Measurements from ENCODE around the gene PHACTR3. TPM values are rescaled to one million over a fixed set of nuclear protein-coding genes. Genes with fewer than 3 reads are reported as not detected.

The PHACTR3 gene
- total and polyA plus RNA-seq, 2 experiments from 2014 or later, result 0.45 to 0.61 TPM

GRCh38 chr20:59754551-59754950, 150.2 kb downstream of the PHACTR3 start:
- no peaks in the 10 kb centered on the region for H3K9me2 ChIP-seq (ENCODE audit: insufficient read depth)
- H3K27me3 ChIP-seq (ENCODE audit: insufficient read depth), result peaks cover 13% of the 10 kb centered on the region; the same call in 1 of the 2 replicates
- Mint-ChIP-seq H3K4me3 (no peak overlapping the region), H3K27me3 (ENCODE audit: insufficient read depth, low read depth, poor library complexity) (peaks cover 12% of the 10 kb centered on the region), H3K27ac (no peak overlapping the region), H3K9me3 (no peaks in the 10 kb centered on the region; the same call in 1 of the 3 replicates), H3K36me3 (ENCODE audit: low read depth) (no peaks in the 10 kb centered on the region), H3K4me1 (peaks cover 2% of the 10 kb centered on the region; the same call in 1 of the 3 replicates)
- no peak overlapping the region for H3K4me2 ChIP-seq
- TF ChIP-seq CREB1 (CRISPR knock-in tag; IDR thresholded peaks at IDR 0.05; ENCODE audit: low read depth) (no peak), EZH2 (IDR thresholded peaks at IDR 0.05; ENCODE audit: low read depth, unreplicated experiment) (no peak), POLR2AphosphoS5 (IDR thresholded peaks at IDR 0.05; ENCODE audit: low read depth) (no peak), ZNF462 (CRISPR knock-in tag; IDR thresholded peaks at IDR 0.05) (no peak), ZNF114 (CRISPR knock-in tag; IDR thresholded peaks at IDR 0.05) (no peak), NANOG (IDR thresholded peaks at IDR 0.05; ENCODE audit: borderline replicate concordance) (no peak), CTCF (conservative IDR thresholded peaks at IDR 0.05; ENCODE audit: low read depth in 2 of 2) (no peak), ZNF331 (CRISPR knock-in tag; IDR thresholded peaks at IDR 0.05; ENCODE audit: low read depth) (no peak), REST (IDR thresholded peaks at IDR 0.05; ENCODE audit: unreplicated experiment) (no peak), JUNB (IDR thresholded peaks at IDR 0.05; ENCODE audit: unreplicated experiment) (no peak), EZH2phosphoT487 (IDR thresholded peaks at IDR 0.05; ENCODE audit: unreplicated experiment) (no peak), ETS1 (IDR thresholded peaks at IDR 0.05) (no peak), STAT1 (IDR thresholded peaks at IDR 0.05; ENCODE audit: unreplicated experiment) (no peak)
- DNase-seq (ENCODE audit: low spot score) (no peak), ATAC-seq (no peak)
- H4K20me1 ChIP-seq (replicated peaks; ENCODE audit: insufficient read depth), result no peaks in the 10 kb centered on the region
- H3K79me2 ChIP-seq (replicated peaks; ENCODE audit: insufficient read depth), result no peaks in the 10 kb centered on the region
- no peaks in the 10 kb centered on the region for H3K36me3 ChIP-seq (ENCODE audit: insufficient read depth)
- no peaks in the 10 kb centered on the region for H3F3A ChIP-seq (replicated peaks; ENCODE audit: low read depth)
- H3K4me1 ChIP-seq (ENCODE audit: insufficient read depth), result no peaks in the 10 kb centered on the region
- H3K4me3 ChIP-seq, result no peak overlapping the region
- no peak overlapping the region for H2AFZ ChIP-seq
- no peak overlapping the region for H3K27ac ChIP-seq (ENCODE audit: low read depth)
